Brain microvascular endothelial cell (primary cell): Measurements from ENCODE around the gene NKX1-2.
"Not testable (repeated sequence)": the region's sequence is repeated elsewhere in the genome, so short reads cannot be mapped to it uniquely, and the experiment has no call there.

ENCODE experiments used
- DNase-seq: peaks from one replicate; pipeline ENCODE4 v3.0.0-alpha.2; 2020
- H3K27ac ChIP-seq: fragments of 250-450 bp; sonication (Bioruptor Pico); 2 replicates; pipeline ENCODE4 v1.5.1; 2020; ENCODE audit warnings: mild to moderate bottlenecking, moderate library complexity
- H3K27me3 ChIP-seq: fragments of 250-450 bp; sonication (Bioruptor Pico); replicated peaks from 2 replicates; pipeline ENCODE4 v1.5.1; 2020; ENCODE audit warnings: mild to moderate bottlenecking
- H3K36me3 ChIP-seq: fragments of 250-450 bp; sonication (Bioruptor Pico); replicated peaks from 2 replicates; pipeline ENCODE4 v1.5.1; 2020; ENCODE audit warnings: mild to moderate bottlenecking
- H3K4me3 ChIP-seq: 2 replicates; pipeline ENCODE4 v1.5.1; 2011; ENCODE audit warnings: low read depth, mild to moderate bottlenecking, control low read depth, low read length, moderate library complexity
- CTCF ChIP-seq: IDR thresholded peaks from 2 replicates; pipeline ENCODE4 v1.5.1; 2011; ENCODE audit warnings: low read depth, mild to moderate bottlenecking, moderate library complexity, low read length, control low read depth, inconsistent platforms; ENCODE audit errors: missing control alignments
- in situ Hi-C: cut with HindIII; loops from 2 replicates; pipeline ENCODE4 v1.10.0; 2017; ENCODE audit warnings: low sequenced_read_pairs, low pct_ligation_motif_present

The NKX1-2 gene

GRCh38 chr10:124447751-124448466 is 1.9 kb downstream of the NKX1-2 start:
- in situ Hi-C loops: no loop called here
- TF ChIP-seq CTCF: no peak
- DNase-seq: no peak
- Histone ChIP-seq H3K4me3 (no peak overlapping the region), H3K27ac (no peak overlapping the region), H3K27me3 (peaks cover 64% of the 10 kb centered on the region), H3K36me3 (no peaks in the 10 kb centered on the region)

- peaks cover 64% of the 10 kb centered on the region for H3K27me3 ChIP-seq
- H3K27ac ChIP-seq: no peak overlapping the region
- in situ Hi-C loops: no loop called here
- no peak for DNase-seq
- no peak for TF ChIP-seq CTCF
- H3K4me3 ChIP-seq: no peak overlapping the region
- no peaks in the 10 kb centered on the region for H3K36me3 ChIP-seq
Observed at GRCh38 chr10:124446830-124447750, 2.7 kb downstream of the NKX1-2 start.

- H3K27ac ChIP-seq, H3K36me3 ChIP-seq, in situ Hi-C loops, H3K4me3 ChIP-seq, DNase-seq: not testable (repeated sequence)
- peaks cover 14% of the 10 kb centered on the region for H3K27me3 ChIP-seq
Observed at GRCh38 chr10:124441694-124442093, 8.1 kb downstream of the NKX1-2 start.

GRCh38 chr10:124436191-124436638 is 13.6 kb downstream of the NKX1-2 start:
- DNase-seq: no peak
- Histone ChIP-seq H3K27me3 (no peaks in the 10 kb centered on the region), H3K4me3 (no peak overlapping the region), H3K36me3 (no peaks in the 10 kb centered on the region), H3K27ac (no peak overlapping the region)
- in situ Hi-C loops: no loop called here
- no peak for TF ChIP-seq CTCF

- DNase-seq, H3K36me3 ChIP-seq, in situ Hi-C loops, H3K4me3 ChIP-seq, H3K27ac ChIP-seq, H3K27me3 ChIP-seq: not testable (repeated sequence)
Observed at GRCh38 chr10:124435683-124436082, 14.2 kb downstream of the NKX1-2 start.

GRCh38 chr10:124433461-124433860 is 16.4 kb downstream of the NKX1-2 start:
- Histone ChIP-seq H3K36me3 (no peaks in the 10 kb centered on the region), H3K4me3 (no peak overlapping the region), H3K27ac (no peak overlapping the region), H3K27me3 (peaks cover 4% of the 10 kb centered on the region)
- DNase-seq: no peak
- no peak for TF ChIP-seq CTCF
- in situ Hi-C loops: no loop called here
